D721Med (cell line): Measurements from ENCODE around the gene MIPOL1.

Experiments used
- DNase-seq: peaks from one replicate; pipeline ENCODE4 v3.0.0; 2011; ENCODE audit warnings: low spot score; ENCODE audit not compliant: insufficient read length
- FAIRE-seq: peaks from 2 replicates; lab custom pipeline; 2011; peaks lifted over from hg19 to GRCh38; lab: Jason Lieb, UNC
- TF ChIP-seq, protein P1 (sequence below): IDR thresholded peaks from 2 replicates; pipeline ENCODE4 v1.5.1; 2012; ENCODE audit warnings: mild to moderate bottlenecking, control low read depth; ENCODE audit not compliant: insufficient read depth; ENCODE audit errors: missing control alignments

The MIPOL1 gene

DNA sequence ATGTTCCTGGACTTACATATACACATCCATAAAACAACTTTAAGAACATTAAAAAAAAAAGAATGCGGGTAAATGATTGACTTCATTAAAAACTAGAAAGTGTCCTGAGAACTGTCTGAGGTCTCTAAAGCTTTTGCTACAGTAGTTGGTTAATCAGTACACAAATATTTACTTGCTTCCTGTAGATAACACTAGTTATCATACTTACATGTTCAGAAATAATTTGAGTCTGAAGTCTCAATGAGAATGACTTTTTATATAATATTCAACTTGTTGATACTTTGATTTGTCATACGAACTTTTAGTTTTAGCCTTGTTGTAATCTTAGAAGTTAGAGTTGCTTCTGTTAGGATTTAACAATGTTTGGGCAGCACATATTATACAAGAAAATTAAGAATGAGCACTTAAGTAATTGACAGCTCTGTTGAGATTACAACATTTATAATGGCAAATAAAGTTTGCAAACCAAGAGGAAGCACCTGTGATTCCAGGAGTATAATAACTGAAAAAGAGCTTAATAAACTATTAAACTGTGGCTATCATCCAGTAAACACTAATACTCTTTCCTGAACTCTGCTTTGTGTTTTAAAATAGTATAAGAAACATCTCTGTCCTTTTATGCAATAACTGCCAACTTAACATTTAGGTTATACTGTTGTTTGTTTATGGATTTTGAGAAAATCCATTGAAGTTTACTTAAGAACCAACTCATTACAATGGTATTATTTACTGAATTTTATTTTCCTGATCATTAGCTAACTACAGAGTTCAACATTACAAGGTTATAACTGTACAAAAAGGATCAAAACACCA, 131.7 kb downstream of the MIPOL1 start:
- FAIRE-seq (no peak), DNase-seq (no peak)
- TF ChIP-seq, protein P1, sequence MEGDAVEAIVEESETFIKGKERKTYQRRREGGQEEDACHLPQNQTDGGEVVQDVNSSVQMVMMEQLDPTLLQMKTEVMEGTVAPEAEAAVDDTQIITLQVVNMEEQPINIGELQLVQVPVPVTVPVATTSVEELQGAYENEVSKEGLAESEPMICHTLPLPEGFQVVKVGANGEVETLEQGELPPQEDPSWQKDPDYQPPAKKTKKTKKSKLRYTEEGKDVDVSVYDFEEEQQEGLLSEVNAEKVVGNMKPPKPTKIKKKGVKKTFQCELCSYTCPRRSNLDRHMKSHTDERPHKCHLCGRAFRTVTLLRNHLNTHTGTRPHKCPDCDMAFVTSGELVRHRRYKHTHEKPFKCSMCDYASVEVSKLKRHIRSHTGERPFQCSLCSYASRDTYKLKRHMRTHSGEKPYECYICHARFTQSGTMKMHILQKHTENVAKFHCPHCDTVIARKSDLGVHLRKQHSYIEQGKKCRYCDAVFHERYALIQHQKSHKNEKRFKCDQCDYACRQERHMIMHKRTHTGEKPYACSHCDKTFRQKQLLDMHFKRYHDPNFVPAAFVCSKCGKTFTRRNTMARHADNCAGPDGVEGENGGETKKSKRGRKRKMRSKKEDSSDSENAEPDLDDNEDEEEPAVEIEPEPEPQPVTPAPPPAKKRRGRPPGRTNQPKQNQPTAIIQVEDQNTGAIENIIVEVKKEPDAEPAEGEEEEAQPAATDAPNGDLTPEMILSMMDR, result no peak

DNA sequence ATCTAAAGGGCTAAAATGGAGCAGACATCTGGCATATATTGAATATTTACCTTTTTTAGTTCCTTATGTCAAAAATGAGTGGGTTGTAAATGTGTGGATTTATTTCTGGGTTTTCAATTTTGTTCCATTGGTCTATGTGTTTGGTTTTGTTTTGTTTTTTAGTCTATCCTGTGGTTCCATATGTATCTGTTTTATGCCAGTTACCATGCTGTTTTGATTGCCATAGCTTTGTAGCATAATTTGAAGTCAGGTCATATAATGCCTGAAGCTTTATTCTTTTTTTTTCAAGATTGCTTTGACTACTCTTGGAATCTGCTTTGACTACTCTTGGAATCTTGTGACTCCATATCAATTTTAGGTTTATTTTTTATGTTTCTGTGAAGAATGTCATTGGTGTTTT, 133.2 kb downstream of the MIPOL1 start:
- FAIRE-seq, result no peak
- TF ChIP-seq, protein P1, result no peak
- no peak for DNase-seq

DNA sequence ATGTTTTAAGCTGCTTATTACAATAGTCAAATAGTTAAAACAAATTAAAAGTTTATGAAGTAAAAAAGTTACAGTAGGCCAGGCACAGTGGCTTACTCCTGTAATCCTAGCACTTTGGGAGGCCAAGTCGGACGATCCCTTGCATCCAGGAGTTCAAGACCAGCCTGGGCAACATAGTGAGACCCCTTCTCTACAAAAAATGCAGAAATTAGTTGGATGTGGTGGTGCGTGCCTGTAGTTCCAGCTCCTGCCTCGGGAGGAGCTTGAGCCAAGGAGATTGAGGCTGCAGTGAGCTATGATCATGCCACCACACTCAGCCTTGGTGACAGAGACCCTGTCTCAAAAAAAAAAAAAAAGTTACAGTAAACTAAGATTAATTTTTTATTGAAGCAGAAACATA, 142.6 kb downstream of the MIPOL1 start:
- FAIRE-seq (no peak), DNase-seq (no peak)
- TF ChIP-seq, protein P1, result no peak

DNA sequence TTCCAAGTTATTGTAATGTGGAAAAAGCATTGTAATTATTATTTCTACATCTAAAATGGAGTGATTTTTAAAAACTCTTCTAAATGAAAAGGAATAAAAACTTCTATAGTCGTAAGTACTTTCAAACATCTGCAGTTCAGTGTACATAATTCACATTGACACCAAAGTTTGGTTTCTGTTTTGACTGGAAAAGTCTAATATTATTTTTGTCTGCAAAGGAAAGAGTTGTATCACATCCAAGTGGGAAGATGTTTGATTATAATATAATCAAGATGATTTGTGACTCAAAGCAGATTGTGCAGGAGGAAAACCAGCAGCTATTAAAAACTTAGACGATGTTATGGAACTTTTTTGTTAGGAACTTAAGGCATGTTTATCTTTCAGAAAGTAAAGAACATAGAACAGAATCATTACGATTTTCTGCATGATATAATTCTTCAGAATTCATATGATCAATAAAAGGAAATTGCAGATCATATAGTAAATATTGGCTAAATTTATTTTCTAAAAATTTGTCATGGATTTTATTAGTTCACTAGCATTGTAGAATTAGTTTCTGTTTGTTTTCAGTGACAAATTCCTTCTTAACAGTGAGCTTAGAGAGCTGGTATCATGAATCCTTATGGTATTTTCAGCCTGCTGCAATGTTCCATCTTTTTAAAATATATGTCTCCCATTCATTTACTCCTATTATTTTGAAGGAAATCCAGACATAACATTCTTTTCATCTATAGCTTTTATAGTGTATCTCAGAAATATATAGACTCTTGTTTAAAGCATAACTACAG, 145.8 kb downstream of the MIPOL1 start:
- no peak for FAIRE-seq
- no peak for DNase-seq
- TF ChIP-seq, protein P1, result no peak

DNA sequence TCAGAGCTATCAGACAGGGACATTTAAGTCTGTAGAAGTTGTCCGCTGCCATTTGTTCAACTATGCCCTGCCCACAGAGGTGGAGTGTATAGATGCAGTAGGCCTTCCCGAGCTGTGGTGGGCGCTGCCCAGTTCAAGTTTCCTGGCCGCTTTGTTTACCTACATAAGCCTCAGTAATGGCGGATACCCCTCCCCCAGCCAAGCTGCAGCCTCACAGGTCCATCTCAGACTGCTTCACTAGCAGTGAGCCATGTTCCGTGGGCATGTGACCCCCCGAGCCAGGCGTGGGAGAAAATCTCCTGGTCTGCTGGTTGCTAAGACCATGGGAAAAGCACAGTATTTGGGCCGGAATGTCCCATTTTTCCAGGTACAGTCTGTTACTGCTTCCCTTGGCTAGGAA, 165.9 kb downstream of the MIPOL1 start:
- FAIRE-seq (no peak), DNase-seq (no peak)
- TF ChIP-seq, protein P1, result no peak

DNA sequence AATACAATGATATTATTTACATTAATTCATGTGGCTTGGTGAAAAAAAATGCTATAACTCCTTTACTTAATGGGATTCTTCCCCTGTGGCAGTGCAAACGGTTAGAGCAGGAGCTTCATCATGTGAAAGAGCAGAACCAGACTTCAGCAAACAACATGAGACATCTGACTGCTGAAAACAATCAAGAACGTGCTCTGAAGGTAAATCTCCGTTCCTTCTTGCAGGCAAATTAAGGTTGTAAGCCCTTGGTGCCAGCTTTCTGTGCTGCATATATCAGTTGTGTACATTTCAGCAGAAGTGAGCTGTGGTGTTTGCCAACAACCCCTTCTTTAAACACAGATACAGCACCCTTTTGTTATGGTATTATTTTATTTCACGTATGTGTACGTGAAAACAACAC, 171.7 kb downstream of the MIPOL1 start:
- FAIRE-seq (no peak), DNase-seq (no peak)
- TF ChIP-seq, protein P1, result no peak
